Natural killer cell (primary cell): ENCODE results near the gene KIRREL3. TPM values are rescaled to one million over a fixed set of nuclear protein-coding genes. Genes with fewer than 3 reads are reported as not detected.

ENCODE experiments used
- ATAC-seq, 3 donors: fragments of 150-1000 bp in 2 of 3; fragments of 200-7000 bp in 1 of 3; cut with Tn5 transposase; 1 replicate in 1 of 3; 2 replicates in 2 of 3; pipeline ENCODE4 v1.10.0; 2021; ENCODE audit warnings: mild to moderate bottlenecking in 2 of 3, moderate library complexity in 2 of 3
- DNase-seq, 2 donors: peaks; one replicate each; pipeline versions ENCODE4 v3.0.0 to v3.0.0-alpha.2; 2013 to 2021; ENCODE audit warnings: mixed read lengths in 1 of 2
- H3K27ac ChIP-seq: one replicate; pipeline ENCODE4 v1.5.1; 2013; ENCODE audit warnings: mild to moderate bottlenecking, low read length
- H3K27me3 ChIP-seq: one replicate; pipeline ENCODE4 v1.6.1; 2013; ENCODE audit warnings: low read length; ENCODE audit not compliant: control insufficient read depth, insufficient read depth
- H3K36me3 ChIP-seq: one replicate; pipeline ENCODE4 v1.6.1; 2013; ENCODE audit warnings: low read length; ENCODE audit not compliant: control insufficient read depth, insufficient read depth
- H3K4me1 ChIP-seq: one replicate; pipeline ENCODE4 v1.6.1; 2013; ENCODE audit warnings: low read length; ENCODE audit not compliant: control insufficient read depth, insufficient read depth
- H3K4me3 ChIP-seq: one replicate; pipeline ENCODE4 v1.5.1; 2013; ENCODE audit warnings: low read length
- H3K9me3 ChIP-seq: one replicate; pipeline ENCODE4 v1.6.1; 2013; ENCODE audit warnings: low read length; ENCODE audit not compliant: control insufficient read depth, insufficient read depth
- H3K27ac Mint-ChIP-seq, 2 donors: one replicate each; pipeline ENCODE4 v1.8.0; 2022; ENCODE audit warnings: mild to moderate bottlenecking in 2 of 2, mixed read lengths in 2 of 2, moderate library complexity in 1 of 2
- H3K27me3 Mint-ChIP-seq, 2 donors: one replicate each; pipeline ENCODE4 v1.8.0; 2022; ENCODE audit warnings: low read depth in 2 of 2, mixed read lengths in 2 of 2
- H3K36me3 Mint-ChIP-seq: one replicate; pipeline ENCODE4 v1.8.0; 2022; ENCODE audit warnings: mixed read lengths
- H3K4me1 Mint-ChIP-seq, 2 donors: one replicate each; pipeline ENCODE4 v1.8.0; 2022; ENCODE audit warnings: mixed read lengths in 2 of 2
- H3K4me3 Mint-ChIP-seq: one replicate; pipeline ENCODE4 v1.8.0; 2022; ENCODE audit warnings: mild to moderate bottlenecking, moderate library complexity, mixed read lengths
- H3K9me3 Mint-ChIP-seq, 2 donors: one replicate each; pipeline ENCODE4 v1.8.0; 2022; ENCODE audit warnings: mixed read lengths in 2 of 2
- CTCF ChIP-seq: fragments of 200-600 bp; IDR thresholded peaks from one replicate; pipeline ENCODE4 v1.8.0; 2022; ENCODE audit warnings: antibody characterized with exemption
- WGBS: methylation state at CpG from one replicate; pipeline ENCODE4 v1.1.7; 2013; ENCODE audit warnings: missing lambda C conversion rate; ENCODE audit not compliant: insufficient coverage; 5-methylcytosine and 5-hydroxymethylcytosine counted together
- intact Hi-C: fragments of 100-400 bp; cut with micrococcal nuclease; formaldehyde crosslinking; loops from one replicate; pipeline ENCODE4 v1.14.2; 2022
- total RNA-seq, 4 donors: library from RNA; stranded (reverse); fragments of 120-200 nt in 1 of 4; gene quantifications; one replicate each; pipeline versions ENCODE4 v1.2.3 to v1.2.4, GENCODE V29; 2013 to 2022

The KIRREL3 gene
- total RNA-seq, 3 donors from 2014 or later (not counting 1 experiment from before 2014, with no cell fraction given), result not detected

GRCh38 chr11:126639692-126640091 lies 360.9 kb downstream of the KIRREL3 start:
- peaks cover 20 to 36% of the 10 kb centered on the region in 2 donors for H3K27me3 Mint-ChIP-seq

GRCh38 chr11:126638648-126639047 lies 361.9 kb downstream of the KIRREL3 start:
- no peaks in the 10 kb centered on the region for H3K9me3 Mint-ChIP-seq
- Histone ChIP-seq H3K4me1 (no peaks in the 10 kb centered on the region), H3K9me3 (no peaks in the 10 kb centered on the region), H3K27ac (no peak overlapping the region), H3K27me3 (no peaks in the 10 kb centered on the region), H3K36me3 (no peaks in the 10 kb centered on the region), H3K4me3 (no peak overlapping the region)
- no peaks in the 10 kb centered on the region for H3K36me3 Mint-ChIP-seq
- intact Hi-C loops, result no loop called here
- H3K27me3 Mint-ChIP-seq, result peaks cover 20 to 45% of the 10 kb centered on the region in 2 donors
- DNase-seq (no peak), ATAC-seq (no peak)
- WGBS, result 43% methylated on average over 4 of the region's 5 CpGs
- TF ChIP-seq CTCF, result no peak
- no peak overlapping the region for H3K4me3 Mint-ChIP-seq
- no peak overlapping the region for H3K27ac Mint-ChIP-seq
- H3K4me1 Mint-ChIP-seq, result no peaks in the 10 kb centered on the region

More at GRCh38 chr11:126639692-126640091, 360.9 kb downstream of the KIRREL3 start:
- no peaks in the 10 kb centered on the region for H3K9me3 ChIP-seq
- no peak for TF ChIP-seq CTCF
- no peaks in the 10 kb centered on the region for H3K4me1 ChIP-seq
- Mint-ChIP-seq H3K4me3 (no peak overlapping the region), H3K4me1 (no peaks in the 10 kb centered on the region), H3K9me3 (no peaks in the 10 kb centered on the region), H3K27ac (no peak overlapping the region), H3K36me3 (no peaks in the 10 kb centered on the region)
- no peaks in the 10 kb centered on the region for H3K27me3 ChIP-seq
- intact Hi-C loops, result no loop called here
- no peak for ATAC-seq
- no peak for DNase-seq
- no peaks in the 10 kb centered on the region for H3K36me3 ChIP-seq
- H3K27ac ChIP-seq, result no peak overlapping the region
- no peak overlapping the region for H3K4me3 ChIP-seq
- WGBS, result 75% methylated on average over 3 of the region's 3 CpGs

- DNase-seq, result no peak
- Histone ChIP-seq H3K36me3 (no peaks in the 10 kb centered on the region), H3K4me3 (no peak overlapping the region), H3K4me1 (no peaks in the 10 kb centered on the region), H3K27me3 (no peaks in the 10 kb centered on the region), H3K9me3 (no peaks in the 10 kb centered on the region), H3K27ac (no peak overlapping the region)
- Mint-ChIP-seq H3K27me3 (peaks cover 20 to 48% of the 10 kb centered on the region in 2 donors), H3K27ac (no peak overlapping the region), H3K4me1 (no peaks in the 10 kb centered on the region), H3K36me3 (no peaks in the 10 kb centered on the region), H3K9me3 (no peaks in the 10 kb centered on the region), H3K4me3 (no peak overlapping the region)
- intact Hi-C loops, result no loop called here
- TF ChIP-seq CTCF, result no peak
- 89% methylated on average over 2 of the region's 2 CpGs for WGBS
- ATAC-seq, result no peak
These were observed 362.8 kb downstream of the KIRREL3 start for GRCh38 chr11:126637795-126638175.
